ENCODE data around the gene MEPE. TPM values are rescaled to one million over a fixed set of nuclear protein-coding genes. Genes with fewer than 3 reads are reported as not detected.

The MEPE gene
- total and polyA plus RNA-seq, 2 of the 8 experiments (the other 6 are each of a cell fraction or from before 2014, with no cell fraction given): not detected

DNA sequence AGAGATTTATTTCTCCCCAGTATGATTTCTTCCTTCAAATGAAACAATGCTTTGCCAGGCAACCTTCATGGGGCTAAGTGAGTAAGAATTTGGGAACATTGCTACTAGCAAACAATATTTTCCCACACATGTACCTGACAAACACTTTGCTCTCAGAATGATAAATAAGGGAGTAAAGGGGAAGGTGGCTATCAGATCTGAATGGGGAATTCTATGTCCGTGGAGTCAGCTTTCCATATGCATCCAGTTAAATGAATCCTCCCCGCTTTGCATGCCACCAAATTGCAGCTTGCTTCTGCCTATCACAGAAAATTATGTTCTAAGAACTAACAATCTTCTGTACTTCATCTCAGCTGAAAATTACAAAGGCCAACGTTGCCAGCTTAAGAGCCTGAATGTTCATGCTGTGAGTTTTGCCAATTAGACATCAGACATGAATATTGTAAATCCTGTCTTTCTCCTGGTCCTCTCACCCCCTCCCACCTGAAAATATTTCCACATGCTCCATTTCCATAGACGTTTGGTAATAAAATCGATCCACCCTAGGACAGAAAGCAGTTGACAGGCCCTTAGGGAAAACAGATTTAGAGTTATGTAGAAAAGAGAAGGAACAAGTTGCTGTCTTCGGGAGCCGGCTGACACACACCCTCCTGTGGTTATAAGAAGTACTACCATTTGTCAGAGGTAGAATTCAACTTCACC lies 6.3 kb downstream of the MEPE start (continued):
- TF ChIP-seq EP300 (IDR thresholded peaks at IDR 0.05; ENCODE audit: borderline replicate concordance in 1 of 2, low read depth in 2 of 2, low read length in 2 of 2): no peak
